Hepatocyte (in vitro differentiated cells): ENCODE results near the gene VAMP8.

Experiments
- CTCF ChIP-seq: fragments of 200-600 bp; sonication (generic); IDR thresholded peaks from 2 replicates; pipeline ENCODE4 v1.5.1; 2016; ENCODE audit warnings: antibody characterized with exemption, mild to moderate bottlenecking; ENCODE audit not compliant: poor library complexity
- EZH2 ChIP-seq: fragments of 200-600 bp; sonication (generic); IDR thresholded peaks from 2 replicates; pipeline ENCODE4 v1.6.1; 2016; ENCODE audit warnings: antibody characterized with exemption, mild to moderate bottlenecking, borderline replicate concordance

- TF ChIP-seq CTCF, result no peak
- no peak for TF ChIP-seq EZH2
Measured at GRCh38 chr2:85611705-85612587, 34.6 kb downstream of the VAMP8 start, which contains the start of gene C2orf68.
